Upper lobe of left lung (tissue), 6 donors: ENCODE measurements around the gene DGCR8. TPM values are rescaled to one million over a fixed set of nuclear protein-coding genes. Genes with fewer than 3 reads are reported as not detected.

ENCODE experiments used
- ATAC-seq, 2 donors: fragments of 200-7000 bp; cut with Tn5 transposase; one replicate each; pipeline ENCODE4 v1.9.1; 2022; ENCODE audit warnings: mild to moderate bottlenecking in 2 of 2, moderate library complexity in 2 of 2; ENCODE audit not compliant: low FRiP score in 2 of 2
- DNase-seq, 2 donors: peaks; one replicate each; pipeline ENCODE4 v3.0.0-alpha.2; 2019 to 2020
- H3K27ac ChIP-seq, 4 donors: fragments of 200-600 bp; sonication (generic); one replicate each; pipeline ENCODE4 v1.5.1; 2016 to 2019
- H3K27me3 ChIP-seq, 4 donors: fragments of 200-600 bp; sonication (generic); one replicate each; pipeline ENCODE4 v1.5.1; 2017 to 2019
- H3K36me3 ChIP-seq, 4 donors: fragments of 200-600 bp; sonication (generic); one replicate each; pipeline ENCODE4 v1.5.1; 2016 to 2019
- H3K4me1 ChIP-seq, 4 donors: fragments of 200-600 bp; sonication (generic); one replicate each; pipeline ENCODE4 v1.5.1; 2018 to 2019
- H3K4me3 ChIP-seq, 4 donors: fragments of 200-600 bp; sonication (generic); one replicate each; pipeline ENCODE4 v1.5.1; 2017 to 2019; ENCODE audit warnings: mild to moderate bottlenecking in 2 of 4, moderate library complexity in 1 of 4
- H3K9me3 ChIP-seq, 4 donors: fragments of 200-600 bp; sonication (generic); one replicate each; pipeline ENCODE4 v1.5.1; 2018 to 2019
- EP300 ChIP-seq, 4 donors: sonication (generic); formaldehyde crosslinking; IDR thresholded peaks; one replicate each; pipeline ENCODE4 v1.5.1; 2017; ENCODE audit warnings: antibody characterized with exemption in 4 of 4, control low read depth in 2 of 4
- POLR2A ChIP-seq, 4 donors: fragments of 450-650 bp; IDR thresholded peaks; one replicate each; pipeline ENCODE4 v1.5.1; 2016 to 2017; ENCODE audit warnings: antibody characterized with exemption in 4 of 4, mild to moderate bottlenecking in 2 of 4
- POLR2AphosphoS5 ChIP-seq, 2 donors: sonication (generic); formaldehyde crosslinking; IDR thresholded peaks; one replicate each; pipeline ENCODE4 v1.5.1; 2017; ENCODE audit warnings: antibody characterized with exemption in 2 of 2
- WGBS, 2 donors: methylation state at CpG; one replicate each; pipeline ENCODE4 v1.1.5; 2017 to 2018; 5-methylcytosine and 5-hydroxymethylcytosine counted together
- total RNA-seq, 6 donors: library from RNA; depleted of rRNA in 4 of 6; stranded (reverse); fragments of >200 nt in 4 of 6; gene quantifications; one replicate each; pipeline versions ENCODE4 v1.1.0 to v1.2.1, GENCODE V29; 2016 to 2021
- TF ChIP-seq, protein P1 (sequence below), 6 experiments: fragments of 450-650 bp in 4 of 6; fragments of 200-600 bp in 2 of 6; sonication (generic) in 2 of 6; IDR thresholded peaks; one replicate each; pipeline ENCODE4 v1.5.1; 2016 to 2019; ENCODE audit warnings: antibody characterized with exemption in 6 of 6
- donor health status: DM: no; HTN: no; CAD: no; lungs with moderate emphysema.
- donor health status: DM: no; HTN: yes; CAD: no; lungs with severe emphysema.

Gene DGCR8
- total RNA-seq, 6 donors from 2014 or later: 27.7 to 95.3 (median 33.1) TPM

- 98 to 100% methylated on average over 7 to 18 of the region's 18 CpGs for WGBS, 2 donors
These were observed 17.8 kb upstream of the DGCR8 start for GRCh38 chr22:20062043-20062765.

DNA sequence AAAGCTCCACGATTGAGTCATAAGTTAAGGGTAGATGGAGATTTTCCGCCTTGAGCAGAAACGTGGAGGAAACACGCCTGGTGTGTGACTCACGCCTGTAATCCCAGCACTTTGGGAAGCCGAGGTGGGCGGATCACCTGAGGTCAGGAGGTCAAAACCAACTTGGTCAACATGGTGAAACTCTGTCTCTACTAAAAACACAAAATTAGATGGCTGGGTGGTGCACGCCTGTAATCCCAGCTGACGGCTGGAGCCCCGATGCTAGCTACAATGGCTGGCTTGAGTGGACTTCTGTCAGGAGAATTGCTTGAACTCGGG is 17.3 kb upstream of the DGCR8 start:
- no peak for TF ChIP-seq POLR2A (IDR thresholded peaks at IDR 0.05)
- no peak for TF ChIP-seq EP300 (IDR thresholded peaks at IDR 0.05)
- no peak for TF ChIP-seq POLR2AphosphoS5 (IDR thresholded peaks at IDR 0.05)
- TF ChIP-seq, protein P1, sequence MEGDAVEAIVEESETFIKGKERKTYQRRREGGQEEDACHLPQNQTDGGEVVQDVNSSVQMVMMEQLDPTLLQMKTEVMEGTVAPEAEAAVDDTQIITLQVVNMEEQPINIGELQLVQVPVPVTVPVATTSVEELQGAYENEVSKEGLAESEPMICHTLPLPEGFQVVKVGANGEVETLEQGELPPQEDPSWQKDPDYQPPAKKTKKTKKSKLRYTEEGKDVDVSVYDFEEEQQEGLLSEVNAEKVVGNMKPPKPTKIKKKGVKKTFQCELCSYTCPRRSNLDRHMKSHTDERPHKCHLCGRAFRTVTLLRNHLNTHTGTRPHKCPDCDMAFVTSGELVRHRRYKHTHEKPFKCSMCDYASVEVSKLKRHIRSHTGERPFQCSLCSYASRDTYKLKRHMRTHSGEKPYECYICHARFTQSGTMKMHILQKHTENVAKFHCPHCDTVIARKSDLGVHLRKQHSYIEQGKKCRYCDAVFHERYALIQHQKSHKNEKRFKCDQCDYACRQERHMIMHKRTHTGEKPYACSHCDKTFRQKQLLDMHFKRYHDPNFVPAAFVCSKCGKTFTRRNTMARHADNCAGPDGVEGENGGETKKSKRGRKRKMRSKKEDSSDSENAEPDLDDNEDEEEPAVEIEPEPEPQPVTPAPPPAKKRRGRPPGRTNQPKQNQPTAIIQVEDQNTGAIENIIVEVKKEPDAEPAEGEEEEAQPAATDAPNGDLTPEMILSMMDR (IDR thresholded peaks at IDR 0.05): no peak
- Histone ChIP-seq H3K9me3 (no peaks in the 10 kb centered on the region), H3K36me3 (peaks cover 16 to 64% (median 50%) of the 10 kb centered on the region in 4 donors), H3K4me1 (no peaks in the 10 kb centered on the region), H3K4me3 (no peak overlapping the region), H3K27me3 (no peaks in the 10 kb centered on the region), H3K27ac (no peak overlapping the region)
- ATAC-seq (no peak), DNase-seq (no peak)
- WGBS, 2 donors: 89 to 94% methylated on average over 10 to 11 of the region's 11 CpGs

More at GRCh38 chr22:20062043-20062765, 17.8 kb upstream of the DGCR8 start:
- ATAC-seq (no peak), DNase-seq (no peak)
- H3K9me3 ChIP-seq: no peaks in the 10 kb centered on the region
- no peak overlapping the region for H3K4me3 ChIP-seq
- no peaks in the 10 kb centered on the region for H3K4me1 ChIP-seq
- peaks cover 16 to 69% (median 56%) of the 10 kb centered on the region in 4 donors for H3K36me3 ChIP-seq
- no peak overlapping the region for H3K27ac ChIP-seq
- TF ChIP-seq EP300 (IDR thresholded peaks at IDR 0.05) (no peak), POLR2AphosphoS5 (IDR thresholded peaks at IDR 0.05) (no peak), POLR2A (IDR thresholded peaks at IDR 0.05) (no peak)
- TF ChIP-seq, protein P1 (IDR thresholded peaks at IDR 0.05): no peak
- no peaks in the 10 kb centered on the region for H3K27me3 ChIP-seq

DNA sequence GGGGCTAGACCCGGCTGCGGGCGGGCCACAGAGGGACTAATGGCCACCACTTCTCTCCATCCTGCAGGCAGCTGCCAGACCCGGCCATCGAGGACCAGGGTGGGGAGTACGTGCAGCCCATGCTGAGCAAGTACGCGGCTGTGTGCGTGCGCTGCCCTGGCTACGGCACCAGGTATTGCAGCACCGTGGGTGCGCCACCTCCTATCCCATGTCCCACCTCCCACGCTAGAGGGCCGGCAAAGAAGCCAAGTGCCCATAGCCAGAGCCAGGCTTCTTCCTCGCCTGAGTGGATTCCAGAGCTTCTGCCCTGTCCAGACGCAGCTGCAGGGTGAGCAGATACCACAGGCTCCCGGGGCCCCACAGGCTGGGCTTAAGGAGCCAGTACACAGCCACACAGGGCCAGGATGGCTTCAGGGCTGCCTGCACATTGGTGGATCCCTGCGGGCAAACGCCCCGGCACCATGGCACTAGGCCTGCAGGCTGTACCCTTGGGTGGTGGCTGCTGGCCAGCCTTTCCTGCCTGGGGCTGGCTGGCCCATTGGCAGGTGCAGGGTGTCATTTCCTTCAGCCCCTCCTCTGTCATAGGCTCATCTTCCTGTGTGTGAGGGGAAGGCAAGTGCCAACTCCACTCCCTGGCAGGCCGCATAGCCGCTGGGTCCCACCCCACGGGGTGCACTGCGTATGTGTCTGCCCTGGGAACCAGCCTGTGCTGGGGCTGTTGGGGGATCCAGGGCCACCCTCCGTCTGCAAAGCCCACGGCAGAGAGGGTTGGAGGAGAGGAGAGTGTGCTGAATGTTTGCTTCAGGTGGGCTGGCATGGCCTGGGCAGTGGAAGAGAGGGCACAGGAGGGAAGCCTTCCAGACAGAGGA is 16.5 kb upstream of the DGCR8 start:
- Histone ChIP-seq H3K27ac (no peak overlapping the region), H3K27me3 (no peaks in the 10 kb centered on the region), H3K36me3 (peaks cover 16 to 58% (median 47%) of the 10 kb centered on the region in 4 donors), H3K4me3 (no peak overlapping the region), H3K4me1 (no peaks in the 10 kb centered on the region), H3K9me3 (no peaks in the 10 kb centered on the region)
- ATAC-seq (no peak), DNase-seq (no peak)
- 91 to 98% methylated on average over 10 to 27 of the region's 27 CpGs for WGBS, 2 donors
- no peak for TF ChIP-seq EP300 (IDR thresholded peaks at IDR 0.05)
- no peak for TF ChIP-seq POLR2A (IDR thresholded peaks at IDR 0.05)
- no peak for TF ChIP-seq POLR2AphosphoS5 (IDR thresholded peaks at IDR 0.05)
- TF ChIP-seq, protein P1 (IDR thresholded peaks at IDR 0.05): no peak

DNA sequence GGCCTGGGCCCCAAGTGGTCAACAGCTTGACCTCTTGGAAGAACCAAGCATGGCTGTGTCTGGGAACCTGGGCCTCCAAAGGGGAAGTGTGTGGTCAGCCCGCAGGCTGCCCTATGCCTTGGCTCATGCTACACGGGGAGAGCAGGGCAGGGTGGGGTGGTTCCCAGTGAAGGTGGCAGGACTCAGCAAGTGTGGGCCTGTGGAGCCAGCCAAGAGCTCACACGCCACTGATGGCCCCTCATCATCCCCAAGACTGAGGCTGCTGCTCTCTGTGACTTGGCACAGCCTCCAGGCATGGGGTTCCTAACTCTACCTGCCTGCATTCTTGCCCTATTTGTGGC is 15.9 kb upstream of the DGCR8 start:
- no peak for ATAC-seq

More for the DNA sequence above, 15.9 kb upstream of the DGCR8 start:
- H3K27me3 ChIP-seq: no peaks in the 10 kb centered on the region
- H3K4me1 ChIP-seq: no peaks in the 10 kb centered on the region
- 54 to 88% methylated on average over 2 to 3 of the region's 3 CpGs for WGBS, 2 donors
- no peak for TF ChIP-seq POLR2AphosphoS5 (IDR thresholded peaks at IDR 0.05)
- TF ChIP-seq POLR2A (IDR thresholded peaks at IDR 0.05): no peak
- no peak for TF ChIP-seq EP300 (IDR thresholded peaks at IDR 0.05)
- TF ChIP-seq, protein P1 (IDR thresholded peaks at IDR 0.05): no peak
- no peak overlapping the region for H3K4me3 ChIP-seq
- H3K36me3 ChIP-seq: peaks cover 16 to 56% (median 45%) of the 10 kb centered on the region in 4 donors
- no peak for DNase-seq
- H3K27ac ChIP-seq: no peak overlapping the region
- no peaks in the 10 kb centered on the region for H3K9me3 ChIP-seq
